PC-3 (cell line): ENCODE results near the gene GRIK1.

Source experiments
- CTCF ChIP-seq: fragments of 300-600 bp; sonication (generic); conservative IDR thresholded peaks from 2 replicates; pipeline ENCODE4 v1.5.1; 2017; ENCODE audit warnings: antibody characterized with exemption, low read depth, mild to moderate bottlenecking, low read length
- EZH2 ChIP-seq: fragments of 300-600 bp; sonication (generic); IDR thresholded peaks from one replicate; pipeline ENCODE4 v1.6.1; 2017; ENCODE audit warnings: antibody characterized with exemption, mild to moderate bottlenecking, low read length; ENCODE audit not compliant: unreplicated experiment
- EZH2phosphoT487 ChIP-seq: fragments of 300-600 bp; sonication (generic); IDR thresholded peaks from 2 replicates; pipeline ENCODE4 v1.6.1; 2018; ENCODE audit warnings: mild to moderate bottlenecking, antibody characterized with exemption, low read length, borderline replicate concordance

- no peak for TF ChIP-seq CTCF
- no peak for TF ChIP-seq EZH2
- TF ChIP-seq EZH2phosphoT487: no peak
Observed at GRCh38 chr21:29786496-29787360, 153.1 kb downstream of the GRIK1 start.
